Right atrium auricular region (tissue), 2 donors: Measurements from ENCODE around the gene FAM156B. TPM values are rescaled to one million over a fixed set of nuclear protein-coding genes. Genes with fewer than 3 reads are reported as not detected.
"Not testable (repeated sequence)": the region's sequence is repeated elsewhere in the genome, so short reads cannot be mapped to it uniquely, and the experiment has no call there.

ENCODE experiments used
- DNase-seq: peaks from one replicate; pipeline ENCODE4 v3.0.0-alpha.2; 2019; ENCODE audit warnings: low spot score
- H3K27ac ChIP-seq, 2 donors: fragments of 200-600 bp; sonication (generic); 1 replicate in 1 of 2; 2 replicates in 1 of 2; pipeline ENCODE4 v1.5.1; 2016 to 2019
- H3K27me3 ChIP-seq, 2 donors: fragments of 200-600 bp; sonication (generic); one replicate each; pipeline versions ENCODE4 v1.5.1 to v1.6.0; 2017 to 2019
- H3K36me3 ChIP-seq: fragments of 200-600 bp; sonication (generic); one replicate; pipeline ENCODE4 v1.5.1; 2016
- H3K4me1 ChIP-seq, 2 donors: fragments of 200-600 bp; sonication (generic); one replicate each; pipeline versions ENCODE4 v1.5.1 to v1.6.0; 2017 to 2019
- H3K4me3 ChIP-seq, 2 donors: fragments of 200-600 bp; sonication (generic); 1 replicate in 1 of 2; 2 replicates in 1 of 2; pipeline ENCODE4 v1.5.1; 2017 to 2019; ENCODE audit warnings: mild to moderate bottlenecking in 1 of 2, moderate library complexity in 1 of 2
- H3K9me3 ChIP-seq, 2 donors: fragments of 200-600 bp; sonication (generic); one replicate each; pipeline ENCODE4 v1.5.1; 2019
- CTCF ChIP-seq, 2 donors: fragments of 200-600 bp; sonication (generic); IDR thresholded peaks; one replicate each; pipeline ENCODE4 v1.5.1; 2019; ENCODE audit warnings: antibody characterized with exemption in 2 of 2
- total RNA-seq, 2 donors: library from RNA; depleted of rRNA; stranded (reverse); fragments of >200 nt; gene quantifications; one replicate each; pipeline ENCODE4 v1.1.0, GENCODE V29; 2016

Gene FAM156B, protein sequence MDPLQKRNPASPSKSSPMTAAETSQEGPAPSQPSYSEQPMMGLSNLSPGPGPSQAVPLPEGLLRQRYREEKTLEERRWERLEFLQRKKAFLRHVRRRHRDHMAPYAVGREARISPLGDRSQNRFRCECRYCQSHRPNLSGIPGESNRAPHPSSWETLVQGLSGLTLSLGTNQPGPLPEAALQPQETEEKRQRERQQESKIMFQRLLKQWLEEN
- 10 to 100 TPM; 11.2 to 11.9 TPM for total RNA-seq

GRCh38 chrX:52896855-52897709, at the start of gene FAM156B:
Gene FAM156B, plus strand, starts transcription at chrX:52897330. Its CDS starts 9,896 bp downstream, at chrX:52907226.
- H3K4me3 ChIP-seq, H3K36me3 ChIP-seq, H3K27ac ChIP-seq, H3K9me3 ChIP-seq, H3K4me1 ChIP-seq, H3K27me3 ChIP-seq, DNase-seq: not testable (repeated sequence)

DNA sequence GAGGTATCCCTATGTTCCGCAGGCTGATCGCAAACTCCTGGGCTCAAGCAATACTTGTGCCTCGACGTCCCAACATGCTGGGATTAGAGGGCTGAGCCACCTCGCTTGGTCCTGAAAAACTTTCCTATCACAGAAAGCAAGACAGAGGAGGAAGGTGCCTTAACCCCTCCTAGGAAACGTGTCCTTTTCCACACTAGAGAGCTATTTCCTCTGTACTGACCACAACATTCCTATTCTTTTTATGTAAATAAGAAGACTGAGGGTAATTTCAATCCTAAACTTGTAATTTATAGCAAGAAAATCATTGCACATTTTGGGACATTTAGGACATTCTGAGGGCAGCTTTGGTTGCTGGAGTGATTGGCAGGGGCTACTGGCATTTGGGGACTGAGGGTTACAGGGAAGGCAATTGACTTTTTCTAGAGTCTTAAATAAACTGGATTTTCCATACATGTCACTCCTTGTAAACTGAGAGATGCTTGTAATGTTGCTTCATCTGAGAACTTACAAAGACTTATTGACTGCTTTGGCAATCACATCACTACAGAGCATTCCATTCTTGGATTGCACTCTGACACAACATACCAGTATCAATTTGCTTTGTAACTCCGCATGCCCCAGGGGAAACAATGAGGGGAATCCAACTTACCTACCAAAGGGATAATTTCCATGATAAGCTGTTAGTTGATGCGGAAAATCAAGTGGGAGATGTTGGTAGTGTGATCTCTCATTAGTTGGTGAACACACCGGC, 44.8 kb upstream of the FAM156B start:
- H3K9me3 ChIP-seq = peaks cover 0 to 9% of the 10 kb centered on the region in 2 donors
- no peak overlapping the region for H3K4me3 ChIP-seq
- DNase-seq = no peak
- no peaks in the 10 kb centered on the region for H3K36me3 ChIP-seq
- no peak overlapping the region for H3K27ac ChIP-seq
- TF ChIP-seq CTCF (IDR thresholded peaks at IDR 0.05) = no peak
- peaks cover 0 to 4% of the 10 kb centered on the region in 2 donors for H3K27me3 ChIP-seq
- no peaks in the 10 kb centered on the region for H3K4me1 ChIP-seq

GRCh38 chrX:52856991-52857525, 40.1 kb upstream of the FAM156B start:
- not testable (repeated sequence) for H3K27ac ChIP-seq, H3K4me1 ChIP-seq, H3K27me3 ChIP-seq, H3K36me3 ChIP-seq, H3K9me3 ChIP-seq, H3K4me3 ChIP-seq, DNase-seq

- H3K4me3 ChIP-seq = no peak overlapping the region
- no peaks in the 10 kb centered on the region for H3K36me3 ChIP-seq
- no peaks in the 10 kb centered on the region for H3K9me3 ChIP-seq
- no peaks in the 10 kb centered on the region for H3K4me1 ChIP-seq
- no peak for TF ChIP-seq CTCF (IDR thresholded peaks at IDR 0.05)
- no peak overlapping the region for H3K27ac ChIP-seq
- peaks cover 0 to 2% of the 10 kb centered on the region in 2 donors for H3K27me3 ChIP-seq
- DNase-seq = no peak
These were observed 31.7 kb upstream of the FAM156B start for GRCh38 chrX:52865343-52865998.

- no peaks in the 10 kb centered on the region for H3K36me3 ChIP-seq
- no peak for TF ChIP-seq CTCF (IDR thresholded peaks at IDR 0.05)
- no peaks in the 10 kb centered on the region for H3K4me1 ChIP-seq
- H3K27me3 ChIP-seq = peaks cover 0 to 3% of the 10 kb centered on the region in 2 donors
- no peak within 1 kb of the TSS for H3K4me3 ChIP-seq
- no peak for DNase-seq
- H3K27ac ChIP-seq = no peak within 1 kb of the TSS
- no peaks in the 10 kb centered on the region for H3K9me3 ChIP-seq
These were observed 29.4 kb upstream of the FAM156B start, which contains the start of gene XAGE3 for GRCh38 chrX:52867610-52868348. Gene XAGE3, minus strand, starts transcription at chrX:52868083. Its CDS starts 950 bp downstream, at chrX:52867133.

- no peak for DNase-seq
- no peaks in the 10 kb centered on the region for H3K9me3 ChIP-seq
- H3K27me3 ChIP-seq = peaks cover 0 to 3% of the 10 kb centered on the region in 2 donors
- no peak overlapping the region for H3K27ac ChIP-seq
- no peaks in the 10 kb centered on the region for H3K4me1 ChIP-seq
- TF ChIP-seq CTCF (IDR thresholded peaks at IDR 0.05) = no peak
- H3K4me3 ChIP-seq = no peak overlapping the region
- H3K36me3 ChIP-seq = no peaks in the 10 kb centered on the region
These were observed 27.1 kb upstream of the FAM156B start for GRCh38 chrX:52870046-52870445.

DNA sequence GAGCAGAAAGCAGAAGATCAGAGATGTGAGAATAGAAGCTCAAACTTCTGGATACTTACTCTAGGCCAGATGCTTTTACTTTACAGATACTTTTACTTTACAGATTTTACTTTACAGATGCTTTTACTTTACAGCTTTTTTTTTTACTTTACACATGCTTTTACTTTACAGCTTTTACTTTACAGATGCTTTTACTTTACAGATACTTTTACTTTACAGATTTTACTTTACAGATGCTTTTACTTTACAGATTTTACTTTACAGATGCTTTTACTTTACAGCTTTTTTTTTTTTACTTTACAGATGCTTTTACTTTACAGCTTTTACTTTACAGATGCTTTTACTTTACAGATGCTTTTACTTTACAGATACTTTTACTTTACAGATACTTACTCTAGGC, 23.3 kb upstream of the FAM156B start:
- H3K9me3 ChIP-seq, H3K4me3 ChIP-seq, H3K27ac ChIP-seq, DNase-seq, H3K36me3 ChIP-seq, H3K4me1 ChIP-seq, H3K27me3 ChIP-seq: not testable (repeated sequence)
